ENCODE measurements around the gene BBS2.

DNA sequence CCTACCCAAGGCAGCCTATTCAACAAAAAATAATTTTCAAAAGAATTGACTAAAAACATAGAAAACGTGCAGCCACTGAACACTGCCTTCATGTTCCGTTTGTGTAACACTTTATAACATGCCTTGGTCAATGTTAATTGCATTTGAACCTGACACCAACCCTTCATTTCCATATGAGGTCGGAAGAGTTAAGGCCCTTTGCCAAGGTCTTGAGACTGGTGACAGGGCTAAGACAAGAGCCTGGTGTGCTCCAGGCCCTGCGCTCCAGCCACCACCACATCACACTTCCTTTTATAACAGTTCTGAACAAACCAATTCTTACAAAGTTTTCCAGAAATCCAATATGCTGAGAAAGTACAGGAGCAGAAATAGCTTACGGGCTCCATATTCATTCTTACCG, 4.2 kb downstream of the BBS2 start:
- TF ChIP-seq, protein P1, sequence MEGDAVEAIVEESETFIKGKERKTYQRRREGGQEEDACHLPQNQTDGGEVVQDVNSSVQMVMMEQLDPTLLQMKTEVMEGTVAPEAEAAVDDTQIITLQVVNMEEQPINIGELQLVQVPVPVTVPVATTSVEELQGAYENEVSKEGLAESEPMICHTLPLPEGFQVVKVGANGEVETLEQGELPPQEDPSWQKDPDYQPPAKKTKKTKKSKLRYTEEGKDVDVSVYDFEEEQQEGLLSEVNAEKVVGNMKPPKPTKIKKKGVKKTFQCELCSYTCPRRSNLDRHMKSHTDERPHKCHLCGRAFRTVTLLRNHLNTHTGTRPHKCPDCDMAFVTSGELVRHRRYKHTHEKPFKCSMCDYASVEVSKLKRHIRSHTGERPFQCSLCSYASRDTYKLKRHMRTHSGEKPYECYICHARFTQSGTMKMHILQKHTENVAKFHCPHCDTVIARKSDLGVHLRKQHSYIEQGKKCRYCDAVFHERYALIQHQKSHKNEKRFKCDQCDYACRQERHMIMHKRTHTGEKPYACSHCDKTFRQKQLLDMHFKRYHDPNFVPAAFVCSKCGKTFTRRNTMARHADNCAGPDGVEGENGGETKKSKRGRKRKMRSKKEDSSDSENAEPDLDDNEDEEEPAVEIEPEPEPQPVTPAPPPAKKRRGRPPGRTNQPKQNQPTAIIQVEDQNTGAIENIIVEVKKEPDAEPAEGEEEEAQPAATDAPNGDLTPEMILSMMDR (IDR thresholded peaks at IDR 0.05 in 8 of 11, conservative IDR thresholded peaks at IDR 0.05 in 3 of 11) = no peak
- no peak for TF ChIP-seq POLR2A (IDR thresholded peaks at IDR 0.05)
